ENCODE measurements around the gene TPPP3.

DNA sequence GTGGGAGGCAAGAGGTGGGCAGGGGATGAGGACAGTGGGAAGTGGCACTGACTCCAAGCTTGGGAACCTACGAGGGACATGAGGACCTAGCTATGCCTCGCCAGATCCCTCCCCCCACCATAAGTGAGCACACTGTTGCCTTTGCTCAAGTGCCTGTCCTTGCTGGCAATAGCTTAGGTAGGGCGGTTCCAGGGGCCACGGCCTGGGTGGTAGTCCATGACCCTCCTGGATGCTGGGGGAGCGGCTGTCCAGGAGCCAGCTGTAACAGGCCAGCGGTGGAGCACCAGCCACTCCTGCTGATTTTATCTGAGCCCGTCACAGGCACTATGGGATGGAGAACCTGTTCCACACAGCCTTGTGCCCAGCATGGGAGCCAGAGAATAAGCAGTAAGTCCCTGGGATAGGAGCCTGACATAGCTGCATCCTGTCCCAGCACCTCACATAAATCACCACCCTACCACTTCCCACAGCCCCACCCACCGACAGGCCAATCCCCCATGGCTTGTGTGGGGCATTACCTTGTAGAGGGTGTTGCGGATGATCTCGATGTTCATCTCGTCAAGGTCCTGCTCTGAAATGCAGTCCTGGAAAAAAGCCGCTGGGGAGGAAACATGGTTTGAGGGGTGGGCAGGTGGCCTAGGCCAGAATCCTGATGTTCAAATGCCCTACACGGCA lies 49.4 kb upstream of the TPPP3 start:
- TF ChIP-seq, protein P1, sequence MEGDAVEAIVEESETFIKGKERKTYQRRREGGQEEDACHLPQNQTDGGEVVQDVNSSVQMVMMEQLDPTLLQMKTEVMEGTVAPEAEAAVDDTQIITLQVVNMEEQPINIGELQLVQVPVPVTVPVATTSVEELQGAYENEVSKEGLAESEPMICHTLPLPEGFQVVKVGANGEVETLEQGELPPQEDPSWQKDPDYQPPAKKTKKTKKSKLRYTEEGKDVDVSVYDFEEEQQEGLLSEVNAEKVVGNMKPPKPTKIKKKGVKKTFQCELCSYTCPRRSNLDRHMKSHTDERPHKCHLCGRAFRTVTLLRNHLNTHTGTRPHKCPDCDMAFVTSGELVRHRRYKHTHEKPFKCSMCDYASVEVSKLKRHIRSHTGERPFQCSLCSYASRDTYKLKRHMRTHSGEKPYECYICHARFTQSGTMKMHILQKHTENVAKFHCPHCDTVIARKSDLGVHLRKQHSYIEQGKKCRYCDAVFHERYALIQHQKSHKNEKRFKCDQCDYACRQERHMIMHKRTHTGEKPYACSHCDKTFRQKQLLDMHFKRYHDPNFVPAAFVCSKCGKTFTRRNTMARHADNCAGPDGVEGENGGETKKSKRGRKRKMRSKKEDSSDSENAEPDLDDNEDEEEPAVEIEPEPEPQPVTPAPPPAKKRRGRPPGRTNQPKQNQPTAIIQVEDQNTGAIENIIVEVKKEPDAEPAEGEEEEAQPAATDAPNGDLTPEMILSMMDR (IDR thresholded peaks at IDR 0.05) = no peak
- no peak for TF ChIP-seq POLR2A (IDR thresholded peaks at IDR 0.05)
